GM21723 (cell line): ENCODE data around the gene NPFFR1.

Experiments used
- ATAC-seq: cut with Tn5 transposase; IDR thresholded peaks from one replicate; pipeline ENCODE4 v1.9.1; 2021; ENCODE audit warnings: mild to moderate bottlenecking, moderate library complexity; ENCODE audit not compliant: unreplicated experiment

NPFFR1 gene, protein sequence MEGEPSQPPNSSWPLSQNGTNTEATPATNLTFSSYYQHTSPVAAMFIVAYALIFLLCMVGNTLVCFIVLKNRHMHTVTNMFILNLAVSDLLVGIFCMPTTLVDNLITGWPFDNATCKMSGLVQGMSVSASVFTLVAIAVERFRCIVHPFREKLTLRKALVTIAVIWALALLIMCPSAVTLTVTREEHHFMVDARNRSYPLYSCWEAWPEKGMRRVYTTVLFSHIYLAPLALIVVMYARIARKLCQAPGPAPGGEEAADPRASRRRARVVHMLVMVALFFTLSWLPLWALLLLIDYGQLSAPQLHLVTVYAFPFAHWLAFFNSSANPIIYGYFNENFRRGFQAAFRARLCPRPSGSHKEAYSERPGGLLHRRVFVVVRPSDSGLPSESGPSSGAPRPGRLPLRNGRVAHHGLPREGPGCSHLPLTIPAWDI

DNA sequence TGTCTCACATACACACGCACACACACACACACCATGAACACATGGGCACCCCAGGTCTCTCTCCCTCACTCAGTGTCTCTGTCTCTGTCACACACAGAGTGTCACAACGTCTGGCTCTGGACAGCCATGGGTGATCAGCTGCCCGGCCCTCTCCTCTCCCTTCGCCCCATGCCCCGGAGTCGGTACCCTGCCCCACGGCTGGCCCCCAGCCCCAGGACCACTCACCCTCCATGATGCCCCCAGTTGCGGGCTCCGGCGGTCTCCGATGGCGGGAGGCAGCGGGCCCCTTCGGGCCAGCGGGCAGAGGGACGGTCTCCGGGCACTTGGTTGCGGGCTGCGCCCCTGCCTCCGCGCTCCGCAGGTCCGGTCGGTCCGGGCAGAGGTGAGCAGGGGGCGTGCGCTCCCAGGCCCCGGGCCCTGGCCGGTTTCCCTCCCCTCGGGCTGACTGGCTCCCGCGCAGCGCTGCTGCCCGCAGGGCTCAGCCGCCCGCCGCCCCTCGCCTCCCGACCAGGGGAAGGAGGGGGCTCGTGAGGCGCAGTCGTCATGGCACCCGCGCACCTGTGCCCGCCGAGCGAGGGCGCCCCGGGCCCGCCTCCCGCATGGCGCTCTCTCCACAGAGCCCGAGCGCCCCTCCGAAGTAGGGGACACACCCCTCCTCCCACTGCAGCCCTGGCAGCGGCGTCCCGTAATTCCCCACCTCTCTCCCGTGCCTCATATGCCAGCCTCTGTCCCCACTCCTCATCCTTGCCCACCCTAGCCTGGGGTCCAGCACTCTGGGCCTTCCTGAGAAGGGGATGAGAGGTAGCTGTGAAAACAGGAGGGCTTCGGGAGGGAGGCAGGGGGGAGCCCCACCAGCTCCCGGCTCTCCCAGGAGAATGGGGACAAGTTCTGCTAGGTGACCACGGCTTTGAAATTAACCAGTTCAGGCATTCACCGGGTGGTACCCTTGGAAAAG lies at the start of gene NPFFR1:
NPFFR1 (minus strand) TSS at position 560 of the 955 bp plus-strand sequence; CDS start at position 232, 328 bp downstream.
- no peak for ATAC-seq

DNA sequence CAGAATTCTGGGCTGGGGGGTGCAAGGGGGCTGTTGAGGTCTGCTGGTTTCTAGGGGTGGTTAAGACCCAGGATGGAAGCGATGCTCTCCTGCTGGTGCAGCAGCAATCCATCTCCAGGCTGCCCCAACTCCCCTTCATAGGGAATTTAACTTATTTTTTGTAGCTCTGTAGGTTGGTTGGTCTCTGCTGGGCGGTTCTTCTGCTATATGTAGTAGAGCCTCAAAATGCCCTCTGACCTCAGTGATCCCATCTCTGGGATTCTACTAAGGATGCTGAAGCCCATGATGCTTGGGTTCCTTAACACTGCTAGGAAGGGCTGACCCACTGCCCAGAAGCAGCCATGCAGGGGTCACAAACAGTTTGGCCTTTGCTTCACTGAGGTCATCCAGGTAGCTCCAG lies 49.5 kb upstream of the NPFFR1 start:
- ATAC-seq, result no peak

DNA sequence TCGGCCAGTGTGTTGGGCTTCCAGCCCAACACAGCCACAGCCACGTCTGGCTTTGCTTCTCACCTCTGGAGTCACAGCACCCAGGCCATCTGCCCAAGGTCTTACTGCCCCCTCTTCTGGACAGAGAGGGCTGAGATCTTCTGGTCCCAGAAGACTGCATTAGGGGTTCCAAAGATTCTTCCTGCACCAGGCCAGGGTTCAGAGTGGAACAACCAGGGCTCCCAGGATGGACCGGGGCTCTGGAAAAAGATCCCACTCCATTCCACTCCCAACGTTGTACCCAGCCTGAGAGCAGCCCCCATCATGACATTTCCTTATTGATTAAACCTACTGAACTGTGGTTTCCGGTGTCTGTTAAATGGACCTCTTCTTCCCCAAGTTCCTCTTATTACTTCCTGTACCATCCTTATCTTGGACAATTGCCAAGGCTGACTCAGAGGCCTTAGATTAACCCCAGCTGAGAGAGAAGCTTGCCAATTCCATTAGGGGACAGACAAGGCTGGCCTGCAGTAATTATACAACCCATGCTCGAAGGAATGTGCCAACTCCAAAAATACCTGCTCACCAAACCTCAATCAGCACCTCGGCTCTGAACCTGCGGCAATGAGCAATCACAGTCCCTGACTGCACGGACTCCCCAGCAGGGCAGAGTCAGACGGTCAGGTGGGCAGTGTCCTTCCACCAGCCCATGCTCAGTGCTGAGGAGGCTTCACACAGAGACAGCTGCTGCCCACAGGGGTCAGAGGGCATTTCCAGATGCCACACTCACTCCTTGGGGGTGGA lies 47.9 kb upstream of the NPFFR1 start:
- ATAC-seq, result peak; percentile 80

DNA sequence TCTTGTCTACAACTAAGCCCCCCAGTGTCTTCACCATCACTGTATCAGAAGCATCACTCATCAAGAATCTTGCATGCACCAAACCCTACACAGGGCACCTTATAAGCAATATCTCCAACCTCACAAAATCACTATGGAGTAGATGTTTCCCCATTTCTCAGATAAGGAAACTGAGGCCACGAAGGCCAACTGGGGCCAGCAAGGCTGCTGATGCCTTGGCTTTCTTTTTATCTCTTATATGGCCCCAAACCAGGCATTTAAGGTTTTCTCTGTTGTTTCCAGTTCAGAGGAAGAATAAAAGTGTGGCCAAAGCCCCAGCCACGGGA lies 47.3 kb upstream of the NPFFR1 start:
- no peak for ATAC-seq

DNA sequence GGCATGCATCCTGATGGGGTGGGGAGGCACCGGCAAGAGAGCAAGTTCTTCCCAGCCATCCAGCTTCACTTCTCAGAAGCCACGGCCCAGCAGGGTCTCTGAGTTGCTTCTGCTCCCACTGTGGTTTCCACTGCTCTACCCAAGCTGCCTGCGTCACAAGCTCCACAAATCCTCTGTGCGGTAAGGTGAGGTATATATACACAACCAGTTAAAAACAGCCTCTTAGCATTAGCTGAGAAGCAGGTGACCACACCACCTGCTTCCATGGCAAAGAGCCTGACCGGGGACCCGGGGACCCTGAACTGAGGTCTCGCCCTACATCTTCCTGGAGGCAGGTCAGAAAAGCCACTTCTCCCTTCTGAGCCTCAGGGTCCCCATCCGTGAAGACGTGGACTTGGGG lies 46.9 kb upstream of the NPFFR1 start:
- no peak for ATAC-seq

DNA sequence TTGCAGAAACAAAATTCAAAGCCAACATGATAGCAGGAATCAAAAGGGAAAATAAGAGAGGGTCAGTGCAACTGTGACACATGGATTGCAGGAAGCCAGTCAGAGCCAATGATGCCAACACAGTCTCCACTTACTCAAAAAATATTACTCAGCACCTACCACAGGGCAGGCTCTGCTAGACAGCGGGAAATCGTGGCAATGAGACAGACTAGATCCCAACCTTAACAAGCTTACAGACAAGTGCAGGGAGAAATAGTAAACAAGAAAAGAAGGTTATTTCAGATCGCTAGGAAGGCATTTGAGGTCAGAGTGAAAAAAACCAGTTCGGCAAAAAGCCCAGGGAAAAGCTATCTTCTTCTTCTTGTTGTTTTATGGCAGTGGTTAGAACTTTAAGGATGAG lies 45.2 kb upstream of the NPFFR1 start:
- ATAC-seq, result no peak

DNA sequence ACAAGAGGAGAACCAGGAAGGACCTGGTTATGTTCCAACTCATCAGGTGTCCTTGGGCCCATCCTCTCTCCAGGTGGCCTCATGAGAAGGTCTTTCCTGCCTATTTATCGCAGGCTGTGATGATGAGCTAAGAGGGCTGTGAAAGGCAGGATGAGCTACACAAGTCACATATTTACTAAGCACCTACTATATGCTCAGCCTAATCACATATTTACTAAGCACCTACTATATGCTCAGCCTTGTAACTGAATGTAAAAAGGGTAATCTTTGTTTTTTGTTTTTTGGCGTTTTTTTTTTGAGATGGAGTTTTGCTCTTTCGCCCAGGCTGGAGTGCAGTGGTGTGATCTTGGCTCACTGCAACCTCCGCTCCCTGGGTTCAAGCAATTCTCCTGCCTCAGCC lies 44.2 kb upstream of the NPFFR1 start:
- no peak for ATAC-seq

DNA sequence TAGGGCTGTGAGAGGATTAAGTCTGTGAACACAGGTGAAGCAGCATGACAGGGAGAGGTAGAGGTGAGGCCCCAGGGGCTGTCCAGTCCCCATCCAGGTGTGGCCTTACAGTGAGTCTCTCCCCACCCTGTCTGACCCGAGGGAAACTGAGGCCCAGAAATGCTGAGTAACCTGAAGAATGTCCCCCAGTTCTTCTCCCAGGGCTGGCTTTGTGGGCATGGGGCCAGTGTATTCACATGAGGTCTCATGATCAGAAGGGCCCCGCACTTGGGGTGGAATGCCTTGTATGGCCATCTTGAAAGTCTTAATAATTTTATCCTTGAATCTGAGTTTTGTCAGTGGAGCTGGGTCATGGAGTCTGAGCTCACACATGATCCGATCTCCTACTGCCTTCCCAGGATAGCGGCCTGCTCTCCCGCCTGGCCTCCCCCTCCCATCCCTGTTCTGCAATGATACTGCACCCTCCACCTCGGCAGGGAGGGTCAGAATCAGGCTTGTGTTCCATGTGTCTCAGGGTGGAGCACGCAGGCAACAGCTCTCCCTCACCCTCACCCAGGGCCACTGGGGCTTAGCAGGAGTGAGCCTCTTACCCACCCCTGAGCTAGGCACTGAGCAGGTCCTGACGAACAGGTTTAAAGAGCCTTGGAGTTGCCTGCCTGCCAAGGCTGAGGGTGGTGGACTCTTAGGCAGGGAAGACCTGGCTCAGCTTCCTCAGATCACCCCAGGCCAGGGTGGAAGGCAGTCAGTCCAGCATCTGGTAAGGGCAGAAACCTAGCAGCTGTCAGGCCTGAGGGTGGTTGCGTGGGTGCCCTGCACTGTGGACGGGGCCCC lies 41.4 kb upstream of the NPFFR1 start:
- ATAC-seq, result no peak

DNA sequence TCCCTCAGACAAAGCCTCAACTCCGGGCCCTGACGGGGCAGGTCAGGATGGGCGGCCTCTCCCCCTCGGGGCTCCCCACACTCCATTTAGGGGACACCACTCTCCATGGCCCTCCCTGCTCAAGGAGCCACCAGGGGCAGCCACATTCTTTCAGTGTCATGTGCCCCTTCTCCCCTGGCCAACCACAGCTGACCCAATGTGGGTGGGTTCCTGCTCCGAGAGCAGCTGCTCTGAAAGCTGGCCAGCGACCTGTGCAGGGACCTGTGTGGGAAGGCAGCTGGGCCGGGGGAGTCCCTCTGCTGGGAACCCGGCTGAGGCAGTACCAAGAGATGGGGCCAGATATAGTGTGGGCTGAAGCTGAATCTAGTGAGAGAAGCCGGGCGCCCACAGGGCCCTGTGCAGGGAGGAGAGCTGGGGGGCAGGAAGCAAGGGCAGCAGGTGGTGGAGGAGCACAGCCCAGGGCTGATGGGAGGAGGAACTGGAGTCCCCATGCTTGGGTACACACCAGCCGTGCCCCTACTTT lies 40.6 kb upstream of the NPFFR1 start:
- ATAC-seq, result peak; percentile 85

DNA sequence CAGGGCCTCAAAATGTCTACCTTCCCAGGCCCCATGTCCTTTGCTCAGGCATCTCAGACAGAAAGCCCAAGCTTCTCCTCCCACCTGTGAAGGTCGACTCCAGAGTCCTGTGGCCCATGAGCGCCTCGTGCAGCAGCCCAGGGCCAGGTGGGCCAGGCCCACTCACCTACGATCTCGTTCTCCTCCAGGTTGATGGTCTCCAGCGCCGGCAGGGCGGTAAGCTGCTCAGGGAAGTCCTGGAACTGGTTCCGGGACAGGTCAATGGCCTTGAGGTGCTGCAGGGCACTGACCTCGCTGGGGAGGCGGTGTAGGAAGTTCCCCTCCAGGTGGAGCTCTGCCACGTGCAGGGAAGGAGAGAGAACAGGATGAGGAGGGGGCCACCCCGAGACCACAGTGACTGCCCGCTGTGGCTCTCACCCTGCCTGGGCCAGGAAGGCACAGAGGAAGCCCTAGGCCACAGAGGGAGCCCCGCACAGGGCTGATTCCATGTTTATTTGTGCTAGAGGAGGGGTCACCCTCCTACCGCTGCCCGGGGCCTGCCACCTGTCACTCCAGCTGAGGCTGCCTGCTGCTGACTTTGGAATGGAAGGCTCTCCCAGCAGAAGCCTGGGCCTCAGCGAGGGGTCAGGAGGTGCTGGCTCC lies 40.0 kb upstream of the NPFFR1 start:
- ATAC-seq, result no peak

DNA sequence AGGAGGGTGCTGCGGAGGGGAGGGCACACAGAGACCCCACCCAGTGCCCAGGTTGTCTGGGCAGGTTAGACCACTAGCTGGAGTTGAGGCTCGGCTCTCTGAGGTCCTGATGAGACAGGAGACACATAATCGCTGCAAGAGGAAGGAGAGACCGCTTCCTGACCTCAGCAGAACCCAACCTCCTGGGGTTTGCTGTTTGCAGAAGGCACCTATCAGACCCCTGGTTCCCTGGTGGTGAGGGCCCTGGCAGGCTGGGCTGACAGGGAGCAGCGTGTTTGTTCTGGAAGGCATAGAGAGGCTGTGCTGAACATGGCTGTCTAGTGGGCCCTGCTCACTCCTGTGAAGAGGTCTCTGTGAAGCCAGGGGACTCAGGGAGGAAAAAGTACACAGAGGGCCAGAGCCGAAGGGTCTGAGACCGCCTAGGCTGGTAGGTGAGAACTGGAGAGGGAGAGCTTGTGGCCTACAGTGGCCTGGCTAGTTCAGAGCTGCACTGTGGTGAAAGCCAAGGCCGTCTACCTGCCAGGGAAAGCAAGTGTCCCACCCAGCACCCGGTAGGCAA lies 39.4 kb upstream of the NPFFR1 start:
- ATAC-seq, result no peak

DNA sequence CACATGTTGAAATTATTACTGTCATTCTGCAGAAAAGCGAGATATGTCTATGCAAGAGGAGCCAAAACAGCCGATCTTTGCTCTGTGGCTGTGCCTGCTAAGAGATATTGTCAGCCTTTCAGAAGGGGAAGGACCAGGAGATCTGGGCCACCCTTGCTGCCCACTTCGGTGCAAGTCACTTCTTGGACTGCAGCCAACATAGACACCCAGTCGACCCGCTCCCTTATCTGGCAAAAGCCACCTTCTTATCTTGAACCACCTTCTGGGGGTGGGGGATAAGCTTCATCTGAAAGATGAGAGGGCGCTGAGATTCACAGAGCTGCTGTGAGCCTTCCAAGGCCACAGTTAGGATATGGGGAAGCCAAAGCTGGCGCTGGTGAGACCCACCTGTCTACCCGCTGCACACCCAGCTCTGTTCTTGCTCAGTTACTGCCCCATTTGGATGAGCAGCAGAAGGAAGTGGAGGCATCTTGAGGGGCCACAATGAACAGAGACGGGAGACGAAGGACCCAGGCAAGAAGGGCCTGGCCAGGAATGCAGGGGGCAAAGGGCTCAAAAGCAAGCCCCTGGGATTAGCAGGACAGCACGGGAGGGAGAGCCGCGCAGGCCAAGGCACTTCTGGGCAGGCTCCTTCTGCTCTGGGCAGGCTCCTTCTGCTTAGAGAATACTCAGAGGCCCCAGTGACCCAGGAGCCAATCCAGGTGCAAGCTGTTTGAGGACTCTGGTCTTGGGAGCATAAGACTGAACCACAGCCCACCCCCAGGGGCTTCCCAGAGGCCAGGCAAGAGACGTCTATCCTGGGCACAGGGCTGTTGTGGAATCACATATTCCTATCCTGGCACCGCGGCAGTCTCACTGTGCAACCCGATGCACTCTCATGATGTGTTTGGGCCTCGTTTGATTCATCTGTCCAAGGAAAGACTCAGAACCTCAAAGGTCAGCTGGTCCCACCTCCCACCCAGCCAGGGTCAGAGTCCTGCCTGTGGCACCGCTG lies 38.4 kb upstream of the NPFFR1 start:
- ATAC-seq, result no peak

DNA sequence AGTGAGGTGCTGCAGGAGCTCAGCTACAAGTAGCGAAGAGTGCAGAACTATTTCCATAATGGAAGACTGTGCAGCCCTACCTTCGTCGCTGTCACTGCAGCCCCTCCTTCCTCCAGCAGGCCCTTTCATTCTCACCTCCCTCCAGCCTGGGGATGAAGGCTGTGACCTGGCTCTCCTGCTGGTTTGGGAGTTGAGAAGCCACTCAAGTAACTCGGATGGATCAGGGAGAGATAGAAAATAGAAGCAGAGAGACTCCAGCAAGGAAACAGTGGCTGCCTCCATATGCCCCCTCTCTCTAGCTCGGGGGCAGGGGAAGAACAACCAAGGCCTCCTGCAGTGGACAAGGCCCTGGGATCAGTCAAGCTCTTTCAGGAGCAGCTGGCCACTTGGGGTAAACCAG lies 37.4 kb upstream of the NPFFR1 start:
- ATAC-seq, result no peak

DNA sequence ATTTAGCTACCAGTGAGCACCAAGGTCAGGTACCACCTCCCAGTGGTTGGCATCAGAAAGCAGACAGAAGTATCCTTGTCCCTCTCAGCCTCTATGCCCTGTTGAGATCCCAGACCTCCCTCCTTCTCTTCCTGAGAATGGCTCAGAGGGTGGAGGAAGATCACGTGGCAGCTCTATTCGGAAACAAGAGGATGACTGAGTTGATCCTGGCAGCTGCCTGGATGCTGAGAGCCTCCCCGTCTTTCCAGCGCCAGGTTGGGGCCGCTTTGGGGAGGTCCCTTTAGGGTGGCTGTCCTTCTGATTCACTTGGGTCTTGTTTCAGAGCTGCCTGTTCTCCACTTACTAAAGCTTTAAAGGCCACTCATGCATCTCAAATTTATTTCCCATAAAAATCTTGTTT lies 36.9 kb upstream of the NPFFR1 start:
- ATAC-seq, result no peak

DNA sequence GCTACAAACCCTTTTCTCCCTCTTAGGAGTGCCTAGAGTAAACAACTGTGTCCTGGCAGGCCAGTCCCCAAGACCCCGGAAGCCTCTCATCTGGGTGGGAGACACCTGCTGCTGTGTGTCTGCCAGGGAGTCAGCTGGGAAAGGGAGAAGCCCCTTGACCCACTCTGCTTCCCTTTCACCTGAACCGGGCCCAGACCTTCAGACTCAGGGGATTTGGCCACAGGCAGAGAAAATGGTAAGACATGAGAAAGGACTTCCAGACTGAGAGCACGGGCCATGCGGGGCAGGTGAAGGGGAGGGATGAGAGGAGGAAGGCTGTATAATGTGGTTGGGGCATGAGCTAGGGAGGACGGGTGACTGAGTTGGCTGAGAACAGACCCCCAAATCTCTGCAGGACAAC lies 36.0 kb upstream of the NPFFR1 start:
- ATAC-seq, result no peak

DNA sequence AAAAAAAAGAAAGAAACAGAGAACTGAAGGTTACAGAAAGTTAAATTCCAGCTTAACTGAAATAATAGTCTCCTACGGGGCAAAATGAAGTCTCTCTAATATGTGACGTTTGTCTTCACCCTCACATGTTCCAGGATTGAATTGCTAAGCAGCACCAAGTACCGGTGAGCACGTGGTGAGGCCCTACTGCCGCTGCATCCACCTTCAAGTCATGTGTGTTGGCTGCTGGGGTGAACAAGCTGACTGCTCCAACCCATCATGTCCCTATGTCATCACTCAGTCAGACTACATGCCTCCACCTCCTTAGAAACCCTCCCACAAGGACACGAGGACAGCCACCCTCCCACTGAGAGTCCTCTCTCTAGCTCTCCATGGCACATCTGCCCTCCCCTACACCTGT lies 35.4 kb upstream of the NPFFR1 start:
- no peak for ATAC-seq

DNA sequence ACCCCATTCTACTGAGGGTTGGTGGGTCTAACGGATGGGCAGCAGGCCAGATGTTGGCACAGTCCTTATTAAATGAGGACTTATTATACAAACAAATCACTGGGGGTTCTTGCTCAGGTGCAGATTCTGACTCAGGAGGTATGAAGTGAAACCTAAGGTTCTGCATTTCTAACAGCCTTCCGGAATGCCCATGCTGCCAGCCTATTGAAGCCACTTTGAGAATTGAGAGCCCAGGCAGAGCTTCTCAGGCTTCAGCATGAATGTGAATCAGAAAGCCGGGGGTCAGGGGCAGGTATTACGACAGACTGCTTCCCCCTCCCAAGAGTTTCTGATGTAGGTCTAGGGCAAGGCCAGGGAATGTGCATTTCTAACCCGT lies 34.1 kb upstream of the NPFFR1 start:
- ATAC-seq, result no peak

DNA sequence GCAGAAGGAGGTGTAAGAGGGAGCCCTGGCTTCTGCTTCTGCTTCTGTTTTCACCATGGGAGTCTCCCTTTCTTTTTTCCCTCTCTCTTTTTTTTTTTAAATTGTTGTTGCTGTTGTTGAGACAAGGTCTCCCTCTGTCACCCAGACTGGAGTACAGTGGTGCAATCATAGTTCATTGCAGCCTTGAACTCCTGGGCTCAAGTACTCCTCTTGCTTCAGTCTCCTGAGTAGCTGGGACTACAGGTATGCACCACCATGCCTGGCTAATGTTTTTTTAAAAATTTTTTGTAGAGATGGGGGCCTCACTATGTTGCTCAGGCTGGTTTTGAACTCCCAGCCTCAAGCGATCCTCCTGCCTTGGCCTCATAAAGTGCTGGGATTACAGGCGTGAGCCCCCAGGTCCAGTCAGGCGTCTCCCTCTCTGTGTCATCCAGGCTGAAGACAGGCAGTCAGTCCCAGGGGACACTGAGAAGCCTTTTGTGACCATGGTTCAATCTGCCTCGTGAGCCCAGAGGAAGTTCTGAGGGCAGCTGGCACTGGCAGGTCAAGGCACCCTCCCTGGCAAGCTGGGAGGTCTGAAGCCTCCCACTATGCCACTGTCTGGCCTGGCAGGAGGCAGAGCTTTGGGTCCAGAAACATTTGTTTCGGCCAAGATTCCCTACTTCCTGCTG lies 33.6 kb upstream of the NPFFR1 start:
- no peak for ATAC-seq
